ENCODE measurements around the gene FBXL20.

- TF ChIP-seq, protein P1, sequence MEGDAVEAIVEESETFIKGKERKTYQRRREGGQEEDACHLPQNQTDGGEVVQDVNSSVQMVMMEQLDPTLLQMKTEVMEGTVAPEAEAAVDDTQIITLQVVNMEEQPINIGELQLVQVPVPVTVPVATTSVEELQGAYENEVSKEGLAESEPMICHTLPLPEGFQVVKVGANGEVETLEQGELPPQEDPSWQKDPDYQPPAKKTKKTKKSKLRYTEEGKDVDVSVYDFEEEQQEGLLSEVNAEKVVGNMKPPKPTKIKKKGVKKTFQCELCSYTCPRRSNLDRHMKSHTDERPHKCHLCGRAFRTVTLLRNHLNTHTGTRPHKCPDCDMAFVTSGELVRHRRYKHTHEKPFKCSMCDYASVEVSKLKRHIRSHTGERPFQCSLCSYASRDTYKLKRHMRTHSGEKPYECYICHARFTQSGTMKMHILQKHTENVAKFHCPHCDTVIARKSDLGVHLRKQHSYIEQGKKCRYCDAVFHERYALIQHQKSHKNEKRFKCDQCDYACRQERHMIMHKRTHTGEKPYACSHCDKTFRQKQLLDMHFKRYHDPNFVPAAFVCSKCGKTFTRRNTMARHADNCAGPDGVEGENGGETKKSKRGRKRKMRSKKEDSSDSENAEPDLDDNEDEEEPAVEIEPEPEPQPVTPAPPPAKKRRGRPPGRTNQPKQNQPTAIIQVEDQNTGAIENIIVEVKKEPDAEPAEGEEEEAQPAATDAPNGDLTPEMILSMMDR (conservative IDR thresholded peaks at IDR 0.05; ENCODE audit: low read length): no peak
- TF ChIP-seq EZH2phosphoT487 (IDR thresholded peaks at IDR 0.05; ENCODE audit: borderline replicate concordance): no peak
Measured at GRCh38 chr17:39208136-39208535, 193.3 kb downstream of the FBXL20 start.

Measured in Loucy (cell line).